Keratinocyte (primary cell): ENCODE results near the gene DDIT3. TPM values are rescaled to one million over a fixed set of nuclear protein-coding genes. Genes with fewer than 3 reads are reported as not detected.

Experiments
- DNase-seq: peaks from one replicate; pipeline ENCODE4 v3.0.0-alpha.2; 2011; ENCODE audit warnings: low read depth, missing footprints, low spot score
- FAIRE-seq: peaks from 2 replicates; lab custom pipeline; 2011; peaks lifted over from hg19 to GRCh38; lab: Jason Lieb, UNC
- H2AFZ ChIP-seq: 2 replicates; pipeline ENCODE4 v1.6.0; 2012; ENCODE audit warnings: low read length, control low read depth, inconsistent platforms; ENCODE audit not compliant: control insufficient read depth
- H3K27ac ChIP-seq: 2 replicates; pipeline ENCODE4 v1.5.1; 2011; ENCODE audit warnings: low read length; ENCODE audit not compliant: control insufficient read depth, insufficient read depth
- H3K27me3 ChIP-seq: 3 replicates; pipeline ENCODE4 v1.6.0; 2011; ENCODE audit warnings: low read length; ENCODE audit not compliant: control insufficient read depth, insufficient read depth; ENCODE audit errors: extremely low read depth
- H3K36me3 ChIP-seq, 2 experiments: 2 replicates in 1 of 2; 3 replicates in 1 of 2; pipeline ENCODE4 v1.5.1; 2011; ENCODE audit warnings: low read length in 2 of 2, mild to moderate bottlenecking in 1 of 2; ENCODE audit not compliant: control insufficient read depth in 2 of 2, insufficient read depth in 2 of 2; ENCODE audit errors: extremely low read depth in 1 of 2
- H3K4me1 ChIP-seq: 3 replicates; pipeline ENCODE4 v1.5.1; 2011; ENCODE audit warnings: low read length; ENCODE audit not compliant: control insufficient read depth, insufficient read depth; ENCODE audit errors: extremely low read depth
- H3K4me2 ChIP-seq: 3 replicates; pipeline ENCODE4 v1.6.0; 2011; ENCODE audit warnings: low read depth, low read length; ENCODE audit not compliant: control insufficient read depth, insufficient read depth; ENCODE audit errors: extremely low read depth
- H3K4me3 ChIP-seq, 3 experiments: fragments of 200-600 bp in 1 of 3; sonication (generic) in 1 of 3; 2 replicates in 2 of 3; 3 replicates in 1 of 3; pipeline ENCODE4 v1.5.1; 2011 to 2016; ENCODE audit warnings: low read length in 3 of 3, mild to moderate bottlenecking in 3 of 3, control low read depth in 2 of 3, inconsistent platforms in 1 of 3, low read depth in 1 of 3, mixed read lengths in 1 of 3, mixed run types in 1 of 3, moderate library complexity in 1 of 3; ENCODE audit not compliant: control insufficient read depth in 2 of 3, insufficient read depth in 2 of 3; ENCODE audit errors: extremely low read depth in 1 of 3
- H3K79me2 ChIP-seq: 2 replicates; pipeline ENCODE4 v1.6.0; 2012; ENCODE audit warnings: low read length; ENCODE audit not compliant: control insufficient read depth, insufficient read depth
- H3K9ac ChIP-seq: 3 replicates; pipeline ENCODE4 v1.6.0; 2011; ENCODE audit warnings: low read length; ENCODE audit not compliant: control insufficient read depth, insufficient read depth; ENCODE audit errors: extremely low read depth
- H3K9me1 ChIP-seq: 3 replicates; pipeline ENCODE4 v1.6.0; 2011; ENCODE audit warnings: low read length; ENCODE audit not compliant: control insufficient read depth, insufficient read depth; ENCODE audit errors: extremely low read depth
- H3K9me3 ChIP-seq: 2 replicates; pipeline ENCODE4 v1.5.1; 2012; ENCODE audit warnings: low read depth, low read length; ENCODE audit not compliant: control insufficient read depth
- H4K20me1 ChIP-seq: 3 replicates; pipeline ENCODE4 v1.6.0; 2011; ENCODE audit warnings: low read length; ENCODE audit not compliant: control insufficient read depth, insufficient read depth; ENCODE audit errors: extremely low read depth
- CTCF ChIP-seq, 3 experiments: IDR thresholded peaks in 1 of 3; conservative IDR thresholded peaks in 1 of 3; optimal IDR thresholded peaks in 1 of 3; 2 replicates in 2 of 3; 3 replicates in 1 of 3; pipeline versions ENCODE3 to v1.5.1; 2011; ENCODE audit warnings: low read length in 3 of 3, mild to moderate bottlenecking in 3 of 3, moderate library complexity in 2 of 3, control low read depth in 1 of 3, inconsistent platforms in 1 of 3; ENCODE audit not compliant: insufficient read depth in 2 of 3; ENCODE audit errors: extremely low read depth in 1 of 3
- EZH2 ChIP-seq: IDR thresholded peaks from one replicate; pipeline ENCODE4 v1.6.1; 2012; ENCODE audit warnings: inconsistent platforms, mild to moderate bottlenecking, low read length, moderate library complexity
- dilution Hi-C: fragments of 300-500 bp; cut with MboI; formaldehyde crosslinking; loops from one replicate; pipeline ENCODE4 v1.7.0; 2020; ENCODE audit warnings: low sequenced_read_pairs; ENCODE audit not compliant: extremely low pct_ligation_motif_present
- polyA plus RNA-seq, 5 experiments: library from polyadenylated mRNA; depleted of rRNA in 3 of 5; stranded (reverse) in 3 of 5; stranded (forward) in 1 of 5; unstranded in 1 of 5; fragments of >200 nt; gene quantifications; 1 replicate in 1 of 5; 2 replicates in 3 of 5; 3 replicates in 1 of 5; pipeline versions ENCODE4 v1.2.1 to v1.2.3, GENCODE V29; 2011 to 2012; ENCODE audit warnings: missing spikeins in 2 of 5, low read depth in 1 of 5, low replicate concordance in 1 of 5

Gene DDIT3
- polyA plus RNA-seq, 1 donor (not counting 4 experiments of a cell fraction or from before 2014, with no cell fraction given) = 25.6 TPM

- Histone ChIP-seq H3K4me2 (no peak overlapping the region), H3K4me3 (no peak overlapping the region), H3K36me3 (peaks cover 41 to 59% of the 10 kb centered on the region in 2 experiments), H3K9me3 (no peaks in the 10 kb centered on the region), H3K79me2 (peaks cover 21% of the 10 kb centered on the region), H3K9ac (no peak overlapping the region), H3K27ac (no peak overlapping the region), H3K9me1 (no peaks in the 10 kb centered on the region), H3K27me3 (no peaks in the 10 kb centered on the region), H3K4me1 (peaks cover 22% of the 10 kb centered on the region), H2AFZ (no peak overlapping the region), H4K20me1 (peaks cover 19% of the 10 kb centered on the region)
- TF ChIP-seq EZH2 = no peak
- no peak for TF ChIP-seq CTCF (optimal IDR thresholded peaks at IDR 0.05 in 1 of 3, IDR thresholded peaks at IDR 0.05 in 1 of 3, conservative IDR thresholded peaks at IDR 0.05 in 1 of 3; ENCODE audit: extremely low read depth in 1 of 3, insufficient read depth in 2 of 3, low read length in 3 of 3)
- DNase-seq (no peak), FAIRE-seq (no peak)
- dilution Hi-C loops = no loop called here
These were observed 3.1 kb downstream of the DDIT3 start for GRCh38 chr12:57517187-57517586.

GRCh38 chr12:57516617-57517153, 3.6 kb downstream of the DDIT3 start:
- dilution Hi-C loops = no loop called here
- H3K9ac ChIP-seq = no peak overlapping the region
- no peak overlapping the region for H3K4me2 ChIP-seq
- no peak for DNase-seq
- no peak for FAIRE-seq
- H4K20me1 ChIP-seq = peaks cover 19% of the 10 kb centered on the region
- no peaks in the 10 kb centered on the region for H3K9me3 ChIP-seq
- peaks cover 43 to 64% of the 10 kb centered on the region in 2 experiments for H3K36me3 ChIP-seq
- peaks cover 21% of the 10 kb centered on the region for H3K79me2 ChIP-seq
- H3K4me3 ChIP-seq = no peak overlapping the region
- peaks cover 17% of the 10 kb centered on the region for H3K4me1 ChIP-seq
- no peaks in the 10 kb centered on the region for H3K9me1 ChIP-seq
- H3K27ac ChIP-seq = no peak overlapping the region
- no peak overlapping the region for H2AFZ ChIP-seq
- no peaks in the 10 kb centered on the region for H3K27me3 ChIP-seq
- TF ChIP-seq CTCF (optimal IDR thresholded peaks at IDR 0.05 in 1 of 3, IDR thresholded peaks at IDR 0.05 in 1 of 3, conservative IDR thresholded peaks at IDR 0.05 in 1 of 3; ENCODE audit: extremely low read depth in 1 of 3, insufficient read depth in 2 of 3, low read length in 3 of 3) (no peak), EZH2 (no peak)
